Kidney (tissue), 14 donors: ENCODE results near the gene COBLL1. TPM values are rescaled to one million over a fixed set of nuclear protein-coding genes. Genes with fewer than 3 reads are reported as not detected.

Source experiments
- DNase-seq, 5 donors: peaks; one replicate each; pipeline ENCODE4 v3.0.0-alpha.2; 2013 to 2020
- FAIRE-seq: peaks from 2 replicates; lab custom pipeline; 2012; peaks lifted over from hg19 to GRCh38; lab: Jason Lieb, UNC
- H3K27ac ChIP-seq, 2 donors: one replicate each; pipeline ENCODE4 v1.7.0; 2013; ENCODE audit warnings: low read depth in 2 of 2, low read length in 2 of 2, inconsistent platforms in 1 of 2
- H3K27me3 ChIP-seq: one replicate; pipeline ENCODE4 v1.7.1; 2013; ENCODE audit warnings: low read length, inconsistent platforms; ENCODE audit not compliant: control insufficient read depth, insufficient read depth
- H3K36me3 ChIP-seq, 3 donors: one replicate each; pipeline versions ENCODE4 v1.7.0 to v1.7.1; 2013; ENCODE audit warnings: low read length in 3 of 3, control low read depth in 1 of 3, inconsistent platforms in 1 of 3; ENCODE audit not compliant: insufficient read depth in 3 of 3, control insufficient read depth in 2 of 3
- H3K4me1 ChIP-seq, 3 donors: one replicate each; pipeline versions ENCODE4 v1.7.0 to v1.7.1; 2013; ENCODE audit warnings: low read length in 3 of 3, inconsistent platforms in 1 of 3, low read depth in 1 of 3; ENCODE audit not compliant: control insufficient read depth in 2 of 3, insufficient read depth in 2 of 3
- H3K4me3 ChIP-seq, 3 donors: one replicate each; pipeline versions ENCODE4 v1.7.0 to v1.8.1; 2013; ENCODE audit warnings: low read length in 3 of 3, control low read depth in 1 of 3, inconsistent platforms in 1 of 3
- H3K9ac ChIP-seq, 3 donors: one replicate each; pipeline versions ENCODE4 v1.7.0 to v1.7.1; 2013; ENCODE audit warnings: low read length in 3 of 3, control low read depth in 1 of 3, inconsistent platforms in 1 of 3
- H3K9me3 ChIP-seq, 3 donors: one replicate each; pipeline versions ENCODE4 v1.7.0 to v1.7.1; 2013; ENCODE audit warnings: low read length in 3 of 3, control low read depth in 1 of 3, inconsistent platforms in 1 of 3; ENCODE audit not compliant: control insufficient read depth in 2 of 3, insufficient read depth in 1 of 3
- CTCF ChIP-seq: IDR thresholded peaks from 3 replicates; pipeline ENCODE4 v1.5.1; 2012; ENCODE audit warnings: mild to moderate bottlenecking, moderate library complexity, borderline replicate concordance; ENCODE audit not compliant: insufficient read depth; ENCODE audit errors: extremely low read depth
- intact Hi-C: fragments of 100-400 bp; cut with DNase I; formaldehyde crosslinking; loops from one replicate; pipeline ENCODE4 v1.11.1; 2022
- polyA plus RNA-seq: library from polyadenylated mRNA; stranded (reverse); fragments of 350-450 nt; fragmentation: Illumina TruSeq; extraction: RNeasy Lipid Tissue Mini Kit (QIAGEN cat#74804); gene quantifications from one replicate; pipeline ENCODE4 v1.2.3, GENCODE V29; 2014; ENCODE audit warnings: low read depth, low replicate concordance; ENCODE audit not compliant: insufficient read depth
- total RNA-seq: library from RNA; stranded (reverse); fragmentation: NEBNext Ultra II Directional; extraction: Animal tissue kit (Norgen Biotek cat#: 25700); gene quantifications from one replicate; pipeline ENCODE4 v1.2.1, GENCODE V29; 2021
- donor health status: control.
- donor health status: control.
- donor health status: control.
- donor health status: control.
- donor health status: control.
- donor health status: DM: yes; HTN: yes; CAD: no.
- donor health status: Normal renal cell carcinoma (clear cell type).

COBLL1 gene
- total and polyA plus RNA-seq, 2 donors from 2014 or later = 39.7 to 205 TPM

- no peak overlapping the region for H3K9ac ChIP-seq
- peaks cover 0 to 5% (median 0%) of the 10 kb centered on the region in 3 donors for H3K36me3 ChIP-seq
- H3K4me1 ChIP-seq = peaks cover 0 to 14% (median 5%) of the 10 kb centered on the region in 3 donors
- H3K4me3 ChIP-seq = no peak overlapping the region
- DNase-seq (no peak), FAIRE-seq (peak; percentile 39)
- H3K27ac ChIP-seq = peak overlapping the region in 1 of 2 donors; percentile 36
- H3K9me3 ChIP-seq = no peaks in the 10 kb centered on the region
- H3K27me3 ChIP-seq = no peaks in the 10 kb centered on the region
- intact Hi-C loops = no loop called here
- no peak for TF ChIP-seq CTCF
Measured at GRCh38 chr2:164831180-164831579, 10.4 kb downstream of the COBLL1 start.

GRCh38 chr2:164826293-164827243 is 15.1 kb downstream of the COBLL1 start:
- DNase-seq (peak in 2 of 5 donors; percentile 20 to 44), FAIRE-seq (no peak)
- peaks cover 0 to 25% (median 5%) of the 10 kb centered on the region in 3 donors for H3K4me1 ChIP-seq
- H3K27me3 ChIP-seq = no peaks in the 10 kb centered on the region
- H3K9ac ChIP-seq = no peak overlapping the region
- H3K36me3 ChIP-seq = peaks cover 0 to 2% (median 0%) of the 10 kb centered on the region in 3 donors
- peak overlapping the region in 1 of 3 donors; percentile 4 for H3K4me3 ChIP-seq
- H3K27ac ChIP-seq = peak overlapping the region; percentile 5 to 57
- TF ChIP-seq CTCF = no peak
- no peaks in the 10 kb centered on the region for H3K9me3 ChIP-seq
- intact Hi-C loops = no loop called here

GRCh38 chr2:164824872-164825271 is 16.8 kb downstream of the COBLL1 start:
- Histone ChIP-seq H3K4me3 (no peak overlapping the region), H3K27me3 (no peaks in the 10 kb centered on the region), H3K4me1 (peaks cover 0 to 23% (median 5%) of the 10 kb centered on the region in 3 donors), H3K36me3 (no peaks in the 10 kb centered on the region), H3K27ac (no peak overlapping the region), H3K9me3 (no peaks in the 10 kb centered on the region), H3K9ac (no peak overlapping the region)
- TF ChIP-seq CTCF = no peak
- no peak for FAIRE-seq
- DNase-seq = no peak
- intact Hi-C loops = no loop called here
